Ishikawa (cell line): ENCODE measurements around the gene ALPL.

Experiments
- CEBPB ChIP-seq: IDR thresholded peaks from 2 replicates; pipeline ENCODE4 v1.6.1; 2012
- EGR1 ChIP-seq: IDR thresholded peaks from 2 replicates; pipeline ENCODE4 v1.6.1; 2012
- EP300 ChIP-seq: IDR thresholded peaks from 2 replicates; pipeline ENCODE4 v1.6.1; 2012; ENCODE audit warnings: borderline replicate concordance
- FOXM1 ChIP-seq: IDR thresholded peaks from 2 replicates; pipeline ENCODE4 v1.6.1; 2012; ENCODE audit warnings: low read depth, borderline replicate concordance
- NFIC ChIP-seq: IDR thresholded peaks from 2 replicates; pipeline ENCODE4 v1.6.1; 2012
- RAD21 ChIP-seq: IDR thresholded peaks from 2 replicates; pipeline ENCODE4 v1.6.1; 2012; ENCODE audit warnings: low read depth
- REST ChIP-seq: IDR thresholded peaks from 2 replicates; pipeline ENCODE4 v1.6.1; 2012; ENCODE audit warnings: low read depth, mild to moderate bottlenecking
- TAF1 ChIP-seq: IDR thresholded peaks from 2 replicates; pipeline ENCODE4 v1.6.1; 2012; ENCODE audit warnings: low read depth, mild to moderate bottlenecking
- TCF12 ChIP-seq: IDR thresholded peaks from 2 replicates; pipeline ENCODE4 v1.6.1; 2012; ENCODE audit warnings: low read depth
- TEAD4 ChIP-seq: IDR thresholded peaks from 2 replicates; pipeline ENCODE4 v1.6.1; 2012
- YY1 ChIP-seq: IDR thresholded peaks from 2 replicates; pipeline ENCODE4 v1.6.1; 2012; ENCODE audit warnings: low read depth
- ZBTB7A ChIP-seq: IDR thresholded peaks from 2 replicates; pipeline ENCODE4 v1.6.1; 2012; ENCODE audit warnings: low read depth
- TF ChIP-seq, protein P1 (sequence below): IDR thresholded peaks from 2 replicates; pipeline ENCODE4 v1.6.1; 2012
- TF ChIP-seq, protein P2 (sequence below): IDR thresholded peaks from 2 replicates; pipeline ENCODE4 v1.6.1; 2012

Gene ALPL

DNA sequence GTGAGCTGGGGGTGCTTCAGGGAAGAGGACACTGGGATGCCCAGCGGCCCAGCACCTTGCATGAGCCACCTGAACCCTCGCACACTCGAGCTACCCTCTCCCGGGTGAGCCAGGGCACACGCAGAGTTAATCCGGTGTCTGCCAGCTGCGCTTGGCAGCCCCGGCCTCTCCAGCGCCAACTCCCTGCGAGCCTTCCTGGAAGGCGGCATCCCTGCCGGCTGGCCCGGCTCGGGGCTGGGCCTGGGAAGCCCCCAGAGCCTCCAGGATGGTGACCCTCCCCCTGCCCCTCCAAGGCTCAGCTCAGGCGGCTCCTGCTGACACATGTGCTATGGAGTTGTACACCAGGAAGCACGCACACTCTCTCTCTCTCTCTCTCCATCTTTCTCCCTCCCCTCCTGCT lies 111.3 kb downstream of the ALPL start:
- TF ChIP-seq TCF12 (no peak), ZBTB7A (peak; percentile 54; the same call in 1 of the 2 replicates), FOXM1 (no peak), NFIC (0 out of 2 replicates have a peak, but pooled peaks have one; percentile 5)
- TF ChIP-seq, protein P1, sequence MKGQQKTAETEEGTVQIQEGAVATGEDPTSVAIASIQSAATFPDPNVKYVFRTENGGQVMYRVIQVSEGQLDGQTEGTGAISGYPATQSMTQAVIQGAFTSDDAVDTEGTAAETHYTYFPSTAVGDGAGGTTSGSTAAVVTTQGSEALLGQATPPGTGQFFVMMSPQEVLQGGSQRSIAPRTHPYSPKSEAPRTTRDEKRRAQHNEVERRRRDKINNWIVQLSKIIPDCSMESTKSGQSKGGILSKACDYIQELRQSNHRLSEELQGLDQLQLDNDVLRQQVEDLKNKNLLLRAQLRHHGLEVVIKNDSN: no peak

DNA sequence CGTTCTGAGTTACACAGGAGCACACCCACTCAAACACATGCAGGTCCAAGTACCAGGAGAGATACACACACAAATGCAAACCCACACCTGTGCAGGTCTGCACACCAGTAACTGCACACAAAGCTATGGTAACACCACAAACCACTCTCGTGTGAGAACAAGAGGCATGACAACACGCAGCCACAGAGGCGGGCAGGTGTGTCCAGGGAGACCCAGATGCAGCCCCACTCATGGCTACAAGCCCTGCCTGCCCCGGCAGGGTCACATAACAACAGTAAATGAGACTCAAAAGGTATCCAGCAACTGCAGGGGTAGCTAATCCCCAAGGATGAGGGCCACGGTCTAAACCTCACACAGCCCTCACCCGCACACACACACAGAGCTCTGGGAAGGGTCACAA lies 111.8 kb downstream of the ALPL start:
- TF ChIP-seq FOXM1: no peak
- TF ChIP-seq ZBTB7A: no peak
- TF ChIP-seq TEAD4: no peak
- TF ChIP-seq, protein P1: no peak
- TF ChIP-seq CEBPB: no peak
- no peak for TF ChIP-seq TAF1
- no peak for TF ChIP-seq TCF12
- TF ChIP-seq REST: no peak
- TF ChIP-seq, protein P2, sequence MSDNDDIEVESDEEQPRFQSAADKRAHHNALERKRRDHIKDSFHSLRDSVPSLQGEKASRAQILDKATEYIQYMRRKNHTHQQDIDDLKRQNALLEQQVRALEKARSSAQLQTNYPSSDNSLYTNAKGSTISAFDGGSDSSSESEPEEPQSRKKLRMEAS: no peak
- no peak for TF ChIP-seq EGR1
- no peak for TF ChIP-seq YY1

- TF ChIP-seq ZBTB7A (peak; percentile 67; the same call in 1 of the 2 replicates), FOXM1 (no peak)
Observed at GRCh38 chr1:21621761-21622436, 112.7 kb downstream of the ALPL start.

GRCh38 chr1:21622466-21623315 lies 113.5 kb downstream of the ALPL start:
- TF ChIP-seq TEAD4 (no peak), CEBPB (peak; percentile 57; the same call in 1 of the 2 replicates), EP300 (no peak), FOXM1 (no peak), REST (no peak), RAD21 (no peak), TAF1 (no peak; the same call in 1 of the 2 replicates), TCF12 (no peak; the same call in 1 of the 2 replicates)

DNA sequence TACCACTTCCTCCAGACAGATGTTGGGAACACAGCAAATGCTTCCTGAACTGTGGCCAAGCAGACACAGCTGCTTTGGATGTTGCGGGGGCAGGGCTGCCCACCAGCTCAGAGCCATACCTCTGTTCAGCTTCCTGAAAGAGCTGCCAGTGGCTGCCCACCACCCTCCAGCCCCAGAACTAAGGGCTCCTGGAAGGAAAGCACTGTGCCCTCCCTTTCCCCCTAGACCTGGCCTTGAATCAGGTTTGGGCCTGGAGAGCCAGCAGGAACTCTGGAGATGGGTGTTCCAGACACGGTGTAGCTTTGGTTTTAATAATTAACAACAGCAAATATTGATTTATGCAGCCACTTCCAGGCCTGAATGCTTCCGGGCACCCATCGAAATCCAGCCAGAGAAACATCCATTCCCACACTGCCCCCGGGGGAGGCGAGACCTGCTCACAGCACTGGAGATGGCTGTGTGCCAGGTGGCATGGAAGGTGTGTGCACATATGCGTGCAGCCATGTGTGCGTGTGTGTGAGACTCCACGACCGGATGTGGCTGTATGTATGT lies 114.3 kb downstream of the ALPL start:
- TF ChIP-seq, protein P2: no peak
- peak; percentile 73; the same call in 1 of the 2 replicates for TF ChIP-seq NFIC

- no peak for TF ChIP-seq TEAD4
- TF ChIP-seq REST: no peak
- TF ChIP-seq, protein P1: no peak
- no peak for TF ChIP-seq CEBPB
- no peak for TF ChIP-seq ZBTB7A
- no peak for TF ChIP-seq YY1
- no peak for TF ChIP-seq FOXM1
- TF ChIP-seq, protein P2: no peak
- no peak for TF ChIP-seq EGR1
- TF ChIP-seq TCF12: no peak
Observed at GRCh38 chr1:21624571-21625389, 115.6 kb downstream of the ALPL start.
